Gastrocnemius medialis (tissue), 4 donors: Measurements from ENCODE around the gene SFMBT1.

Source experiments
- CTCF ChIP-seq, 5 experiments: fragments of 450-650 bp in 3 of 5; fragments of 200-600 bp in 2 of 5; sonication (generic) in 2 of 5; IDR thresholded peaks in 4 of 5; conservative IDR thresholded peaks in 1 of 5; 1 replicate in 4 of 5; 2 replicates in 1 of 5; pipeline ENCODE4 v1.5.1; 2016 to 2019; ENCODE audit warnings: antibody characterized with exemption in 5 of 5, mild to moderate bottlenecking in 3 of 5, moderate library complexity in 3 of 5
- POLR2A ChIP-seq, 2 donors: fragments of 450-650 bp; IDR thresholded peaks; one replicate each; pipeline ENCODE4 v1.6.1; 2017; ENCODE audit warnings: antibody characterized with exemption in 2 of 2, mild to moderate bottlenecking in 2 of 2, moderate library complexity in 2 of 2

GRCh38 chr3:53023072-53023823 is 22.6 kb downstream of the SFMBT1 start:
- TF ChIP-seq CTCF (IDR thresholded peaks at IDR 0.05 in 4 of 5, conservative IDR thresholded peaks at IDR 0.05 in 1 of 5) (no peak), POLR2A (IDR thresholded peaks at IDR 0.05) (no peak)
